Right lobe of liver (tissue), 6 donors: ENCODE data around the gene TPSAB1. TPM values are rescaled to one million over a fixed set of nuclear protein-coding genes. Genes with fewer than 3 reads are reported as not detected.
A peak's percentile ranks its signal among the peaks of the same experiment; 100 is the strongest.
"Not testable (repeated sequence)": the region's sequence is repeated elsewhere in the genome, so short reads cannot be mapped to it uniquely, and the experiment has no call there.

Experiments
- ATAC-seq, 4 donors: fragments of 200-7000 bp; cut with Tn5 transposase; one replicate each; pipeline ENCODE4 v1.9.1; 2020; ENCODE audit warnings: mild to moderate bottlenecking in 4 of 4, moderate library complexity in 4 of 4
- DNase-seq, 3 donors: peaks; one replicate each; pipeline ENCODE4 v3.0.0-alpha.2; 2020
- H3K27ac ChIP-seq, 3 donors: fragments of 200-600 bp; one replicate each; pipeline ENCODE4 v1.8.0; 2022
- H3K27me3 ChIP-seq, 2 donors: fragments of 200-600 bp; one replicate each; pipeline ENCODE4 v1.8.0; 2022
- H3K36me3 ChIP-seq, 4 donors: fragments of 200-600 bp; sonication (generic) in 1 of 4; one replicate each; pipeline versions ENCODE4 v1.5.1 to v1.8.0; 2017 to 2022; ENCODE audit warnings: control low read depth in 1 of 4
- H3K4me1 ChIP-seq, 4 donors: fragments of 200-600 bp; sonication (generic) in 1 of 4; one replicate each; pipeline versions ENCODE4 v1.5.1 to v1.8.0; 2017 to 2022; ENCODE audit warnings: control low read depth in 1 of 4
- H3K4me3 ChIP-seq, 3 donors: fragments of 200-600 bp; one replicate each; pipeline ENCODE4 v1.8.0; 2022
- H3K9me3 ChIP-seq, 4 donors: fragments of 200-600 bp; sonication (generic) in 1 of 4; one replicate each; pipeline versions ENCODE4 v1.5.1 to v1.8.0; 2017 to 2022; ENCODE audit warnings: control low read depth in 1 of 4
- POLR2A ChIP-seq: fragments of 450-650 bp; IDR thresholded peaks from one replicate; pipeline ENCODE4 v1.6.1; 2017; ENCODE audit warnings: antibody characterized with exemption, mild to moderate bottlenecking
- WGBS: methylation state at CpG from one replicate; pipeline ENCODE4 v1.1.6; 2018; ENCODE audit warnings: low coverage, low lambda C conversion rate; ENCODE audit not compliant: insufficient coverage; ENCODE audit errors: missing lambda C conversion rate; 5-methylcytosine and 5-hydroxymethylcytosine counted together
- intact Hi-C, 2 donors: fragments of 100-400 bp; cut with DNase I; formaldehyde crosslinking; loops; one replicate each; pipeline versions ENCODE4 v1.11.2 to v1.14.1; 2022
- total RNA-seq, 6 experiments: library from RNA; depleted of rRNA in 2 of 6; stranded (reverse); fragments of >200 nt in 2 of 6; fragmentation: NEBNext Ultra II Directional in 3 of 6; extraction: Animal tissue kit (Norgen Biotek cat#: 25700) in 3 of 6; gene quantifications; one replicate each; pipeline versions ENCODE4 v1.1.0 to v1.2.4, GENCODE V29; 2016 to 2023
- TF ChIP-seq, protein P1 (sequence below), 4 donors: fragments of 200-600 bp in 3 of 4; fragments of 450-650 bp in 1 of 4; IDR thresholded peaks; one replicate each; pipeline versions ENCODE4 v1.5.1 to v1.8.0; 2016 to 2022; ENCODE audit warnings: antibody characterized with exemption in 4 of 4, mild to moderate bottlenecking in 2 of 4
- donor health status: DM: no; HTN: yes; CAD: no.
- donor health status: DM: no; HTN: no; CAD: no.
- donor health status: DM: no; HTN: no; CAD: no.
- donor health status: DM: no; HTN: yes; CAD: no.
- donor health status: DM: no; HTN: yes; CAD: no.

Gene TPSAB1
- total RNA-seq, 6 experiments from 2014 or later, result 0.39 to 1.1 (median 0.81) TPM; not detected in 1

DNA sequence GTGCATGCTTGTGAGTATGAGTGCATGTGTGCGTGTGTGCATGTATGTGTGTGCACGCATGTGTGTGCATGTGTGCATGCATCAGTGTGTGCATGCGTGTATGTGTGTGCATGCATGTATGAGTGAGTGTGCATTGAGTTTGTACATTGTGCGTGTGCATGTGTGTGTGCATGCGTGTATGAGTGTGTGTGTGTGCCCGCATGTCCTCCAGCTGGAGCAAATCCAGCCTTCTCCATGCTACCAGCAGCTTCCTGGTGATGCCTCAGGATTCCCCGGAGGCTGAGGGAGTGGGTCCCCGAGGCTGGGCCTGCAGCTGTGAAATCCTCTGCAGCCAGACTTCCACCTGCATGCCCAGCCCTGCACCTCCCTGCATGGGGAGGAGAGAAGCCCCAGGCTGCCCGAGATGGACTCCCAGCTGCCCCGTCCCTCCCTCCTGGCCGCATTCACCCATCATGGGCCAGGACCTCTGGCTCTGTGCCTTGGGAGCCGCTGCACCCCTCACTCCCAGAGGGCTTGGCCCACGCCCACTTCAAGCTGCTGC, 24.7 kb downstream of the TPSAB1 start:
- 68% methylated on average over 4 of the region's 13 CpGs for WGBS
- intact Hi-C loops, result no loop called here
- Histone ChIP-seq H3K36me3 (no peaks in the 10 kb centered on the region), H3K9me3 (no peaks in the 10 kb centered on the region), H3K4me3 (no peak overlapping the region), H3K27me3 (peaks cover 0 to 5% of the 10 kb centered on the region in 2 donors), H3K27ac (no peak overlapping the region), H3K4me1 (no peaks in the 10 kb centered on the region)
- DNase-seq (no peak), ATAC-seq (no peak)
- TF ChIP-seq, protein P1, sequence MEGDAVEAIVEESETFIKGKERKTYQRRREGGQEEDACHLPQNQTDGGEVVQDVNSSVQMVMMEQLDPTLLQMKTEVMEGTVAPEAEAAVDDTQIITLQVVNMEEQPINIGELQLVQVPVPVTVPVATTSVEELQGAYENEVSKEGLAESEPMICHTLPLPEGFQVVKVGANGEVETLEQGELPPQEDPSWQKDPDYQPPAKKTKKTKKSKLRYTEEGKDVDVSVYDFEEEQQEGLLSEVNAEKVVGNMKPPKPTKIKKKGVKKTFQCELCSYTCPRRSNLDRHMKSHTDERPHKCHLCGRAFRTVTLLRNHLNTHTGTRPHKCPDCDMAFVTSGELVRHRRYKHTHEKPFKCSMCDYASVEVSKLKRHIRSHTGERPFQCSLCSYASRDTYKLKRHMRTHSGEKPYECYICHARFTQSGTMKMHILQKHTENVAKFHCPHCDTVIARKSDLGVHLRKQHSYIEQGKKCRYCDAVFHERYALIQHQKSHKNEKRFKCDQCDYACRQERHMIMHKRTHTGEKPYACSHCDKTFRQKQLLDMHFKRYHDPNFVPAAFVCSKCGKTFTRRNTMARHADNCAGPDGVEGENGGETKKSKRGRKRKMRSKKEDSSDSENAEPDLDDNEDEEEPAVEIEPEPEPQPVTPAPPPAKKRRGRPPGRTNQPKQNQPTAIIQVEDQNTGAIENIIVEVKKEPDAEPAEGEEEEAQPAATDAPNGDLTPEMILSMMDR (IDR thresholded peaks at IDR 0.05), result no peak
- TF ChIP-seq POLR2A, result no peak

DNA sequence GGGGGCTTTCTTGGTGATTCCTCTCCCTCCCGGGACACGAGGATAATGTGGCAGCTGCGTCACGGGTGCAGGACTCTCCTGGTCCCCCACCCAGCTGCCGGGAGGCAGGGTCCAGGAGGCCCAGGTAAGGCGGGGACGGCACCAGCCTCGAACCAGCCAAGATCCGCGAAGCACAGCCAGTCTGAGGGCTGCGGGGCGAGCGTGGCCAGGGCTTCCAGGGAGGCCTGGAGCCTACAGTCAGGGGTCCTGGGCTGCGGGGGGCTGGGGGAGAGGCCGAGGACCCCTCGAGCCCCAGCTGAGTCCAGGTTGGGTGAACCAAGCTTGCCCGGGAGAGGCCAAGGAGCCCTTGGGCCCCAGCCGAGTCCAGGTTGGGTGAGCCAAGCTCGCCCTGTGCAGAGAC, 25.3 kb downstream of the TPSAB1 start:
- Histone ChIP-seq H3K27me3 (peaks cover 0 to 5% of the 10 kb centered on the region in 2 donors), H3K4me1 (no peaks in the 10 kb centered on the region), H3K4me3 (no peak overlapping the region), H3K9me3 (no peaks in the 10 kb centered on the region), H3K27ac (no peak overlapping the region), H3K36me3 (no peaks in the 10 kb centered on the region)
- DNase-seq, result no peak
- TF ChIP-seq POLR2A, result no peak
- TF ChIP-seq, protein P1 (IDR thresholded peaks at IDR 0.05), result no peak
- ATAC-seq, result no peak
- WGBS, result 61% methylated on average over 3 of the region's 19 CpGs
- intact Hi-C loops, result no loop called here

DNA sequence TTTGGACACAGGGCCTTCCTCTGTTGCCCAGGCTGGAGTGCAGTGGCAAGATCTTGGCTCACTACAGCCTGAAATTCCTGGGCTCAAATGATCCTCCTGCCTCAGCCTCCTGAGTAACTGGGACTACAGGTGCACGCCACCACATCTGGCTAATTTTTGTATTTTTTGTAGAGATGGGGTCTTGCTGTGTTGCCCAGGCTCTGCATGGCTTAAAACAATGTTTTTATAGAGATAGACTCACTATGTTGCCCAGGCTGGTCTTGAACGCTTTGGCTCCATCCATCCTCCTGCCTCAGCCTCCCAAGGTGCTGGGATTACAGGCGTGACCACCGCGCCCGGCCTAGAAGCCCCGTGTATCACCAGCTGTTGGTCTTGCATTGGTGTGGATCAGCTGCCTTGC, 28.9 kb downstream of the TPSAB1 start:
- H3K27me3 ChIP-seq, H3K27ac ChIP-seq, ATAC-seq, intact Hi-C loops, H3K9me3 ChIP-seq, H3K4me3 ChIP-seq, H3K36me3 ChIP-seq, DNase-seq, H3K4me1 ChIP-seq: not testable (repeated sequence)
- no CpG with 5 or more reads among the region's 7 CpGs for WGBS

DNA sequence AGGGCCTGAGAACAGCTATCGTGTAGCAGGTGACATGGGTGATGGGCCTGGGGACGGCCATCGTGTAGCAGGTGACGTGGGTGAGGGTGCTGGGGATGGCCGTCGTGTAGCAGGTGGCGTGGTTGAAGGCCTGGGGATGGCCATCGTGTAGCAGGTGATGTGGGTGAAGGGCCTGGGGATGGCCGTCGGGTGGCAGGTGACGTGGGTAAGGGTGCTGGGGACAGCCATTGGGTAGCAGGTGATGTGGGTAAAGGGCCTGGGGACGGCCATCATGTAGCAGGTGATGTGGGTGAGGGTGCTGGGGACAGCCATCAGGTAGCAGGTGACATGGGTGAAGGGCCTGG, 30.8 kb downstream of the TPSAB1 start:
- 84% methylated on average over 12 of the region's 12 CpGs for WGBS
- DNase-seq, result no peak

DNA sequence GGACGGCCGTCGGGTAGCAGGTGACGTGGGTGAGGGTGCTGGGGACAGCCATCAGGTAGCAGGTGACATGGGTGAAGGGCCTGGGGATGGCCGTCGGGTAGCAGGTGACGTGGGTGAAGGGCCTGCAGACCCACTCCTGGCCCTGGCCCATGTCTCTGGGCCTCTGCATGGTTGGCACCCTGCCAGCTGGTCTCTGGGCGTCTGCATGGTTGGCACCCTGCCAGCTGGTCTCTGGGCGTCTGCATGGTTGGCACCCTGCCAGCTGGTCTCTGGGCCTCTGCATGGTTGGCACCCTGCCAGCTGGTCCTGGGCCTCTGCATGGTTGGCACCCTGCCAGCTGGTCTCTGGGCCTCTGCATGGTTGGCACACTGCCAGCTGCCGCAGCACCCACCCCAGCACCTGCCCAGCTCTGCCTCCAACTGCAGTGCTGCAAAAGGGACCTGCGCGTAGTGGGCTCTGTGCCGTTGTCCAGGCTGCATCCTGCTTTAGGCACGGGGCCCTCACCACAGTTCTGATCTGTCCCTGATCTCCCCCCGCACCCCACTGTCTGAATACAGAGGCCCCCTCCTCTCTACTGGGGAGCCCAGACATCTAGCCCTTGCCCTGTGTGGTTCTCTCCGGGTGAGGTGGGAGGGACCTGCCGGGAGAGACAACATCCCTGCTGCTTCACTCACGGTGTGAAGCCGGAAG, 31.4 kb downstream of the TPSAB1 start:
- H3K36me3 ChIP-seq, intact Hi-C loops, H3K9me3 ChIP-seq, H3K4me3 ChIP-seq, H3K27me3 ChIP-seq, H3K27ac ChIP-seq, H3K4me1 ChIP-seq: not testable (repeated sequence)
- WGBS, result 88% methylated on average over 4 of the region's 19 CpGs
- ATAC-seq, result peak in 2 of 4 donors; percentile 27 to 31
- peak in 1 of 3 donors; percentile 57 for DNase-seq

More for the DNA sequence above, 30.8 kb downstream of the TPSAB1 start:
- TF ChIP-seq, protein P1 (IDR thresholded peaks at IDR 0.05), result no peak
- TF ChIP-seq POLR2A, result no peak
- no peak for ATAC-seq
- Histone ChIP-seq H3K27ac (no peak overlapping the region), H3K27me3 (no peaks in the 10 kb centered on the region), H3K36me3 (no peaks in the 10 kb centered on the region), H3K9me3 (no peaks in the 10 kb centered on the region), H3K4me1 (no peaks in the 10 kb centered on the region), H3K4me3 (no peak overlapping the region)
- intact Hi-C loops, result no loop called here
